Stimulated activated CD4-positive, alpha-beta T cell treated with anti-CD3 and anti-CD28 coated beads, TNF-alpha, amount 100 ng/mL, for 4 hours (primary cell): Measurements from ENCODE around the gene TMPRSS15.

Experiments
- DNase-seq, 3 experiments: peaks; one replicate each; pipeline ENCODE4 v3.0.0-alpha.2; 2020; ENCODE audit warnings: low read depth in 3 of 3

TMPRSS15 gene

GRCh38 chr21:18244671-18245463, 158.7 kb downstream of the TMPRSS15 start, which contains the start of gene CHODL:
Gene CHODL (plus strand): TSS chr21:18244833. CDS start chr21:18245224, 391 bp downstream.
- no peak for DNase-seq

- no peak for DNase-seq
Measured at GRCh38 chr21:18235545-18235944, 168.0 kb downstream of the TMPRSS15 start.

- no peak for DNase-seq
Measured at GRCh38 chr21:18228060-18228739, 175.4 kb downstream of the TMPRSS15 start.

- no peak for DNase-seq
Measured at GRCh38 chr21:18222346-18222745, 181.2 kb downstream of the TMPRSS15 start.

DNA sequence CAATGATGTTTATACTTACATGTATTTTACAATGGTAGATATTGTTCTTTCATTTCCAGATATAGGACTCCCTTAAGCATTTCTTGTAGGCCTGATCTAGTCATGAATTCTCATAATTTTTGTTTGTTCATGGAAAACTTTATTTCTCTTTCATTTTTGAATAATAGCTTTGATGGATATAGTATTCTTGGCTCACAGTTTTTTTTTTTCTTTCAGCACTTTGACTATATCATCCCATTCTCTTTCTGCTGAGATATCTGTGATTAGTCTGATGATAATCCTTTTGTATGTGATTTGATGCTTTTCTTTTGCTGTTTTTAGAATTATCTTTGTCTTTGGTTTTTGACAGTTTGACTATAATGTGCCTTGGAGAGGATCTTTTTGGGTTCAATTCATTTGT, 183.1 kb downstream of the TMPRSS15 start:
- DNase-seq, result no peak
